ENCODE measurements around the gene KLF6.

Gene KLF6

GRCh38 chr10:3812141-3812540 lies 27.1 kb upstream of the KLF6 start:
- Histone ChIP-seq H3K9me3 (ENCODE audit: insufficient read depth, low read length) (no peaks in the 10 kb centered on the region), H3K4me3 (ENCODE audit: insufficient read depth, low read length, poor library complexity, severe bottlenecking) (no peak overlapping the region), H3K27me3 (ENCODE audit: low read length) (no peaks in the 10 kb centered on the region), H3K9me2 (replicated peaks; ENCODE audit: insufficient read depth, low read length) (no peaks in the 10 kb centered on the region), H3K4me2 (ENCODE audit: low read depth, low read length, poor library complexity, severe bottlenecking) (no peak overlapping the region), H3F3A (ENCODE audit: insufficient read depth) (no peaks in the 10 kb centered on the region), H4K20me1 (ENCODE audit: low read depth, low read length) (no peaks in the 10 kb centered on the region), H3K36me3 (ENCODE audit: low read length) (no peaks in the 10 kb centered on the region), H3K79me2 (ENCODE audit: insufficient read depth, low read length) (no peaks in the 10 kb centered on the region), H2AFZ (ENCODE audit: low read depth, low read length, severe bottlenecking) (no peak overlapping the region), H3K27ac (ENCODE audit: low read depth, low read length) (no peak overlapping the region), H3K9ac (ENCODE audit: low read length) (no peak overlapping the region)
- no peak for TF ChIP-seq EZH2phosphoT487 (conservative IDR thresholded peaks at IDR 0.05; ENCODE audit: low read length)
- TF ChIP-seq, protein P1, sequence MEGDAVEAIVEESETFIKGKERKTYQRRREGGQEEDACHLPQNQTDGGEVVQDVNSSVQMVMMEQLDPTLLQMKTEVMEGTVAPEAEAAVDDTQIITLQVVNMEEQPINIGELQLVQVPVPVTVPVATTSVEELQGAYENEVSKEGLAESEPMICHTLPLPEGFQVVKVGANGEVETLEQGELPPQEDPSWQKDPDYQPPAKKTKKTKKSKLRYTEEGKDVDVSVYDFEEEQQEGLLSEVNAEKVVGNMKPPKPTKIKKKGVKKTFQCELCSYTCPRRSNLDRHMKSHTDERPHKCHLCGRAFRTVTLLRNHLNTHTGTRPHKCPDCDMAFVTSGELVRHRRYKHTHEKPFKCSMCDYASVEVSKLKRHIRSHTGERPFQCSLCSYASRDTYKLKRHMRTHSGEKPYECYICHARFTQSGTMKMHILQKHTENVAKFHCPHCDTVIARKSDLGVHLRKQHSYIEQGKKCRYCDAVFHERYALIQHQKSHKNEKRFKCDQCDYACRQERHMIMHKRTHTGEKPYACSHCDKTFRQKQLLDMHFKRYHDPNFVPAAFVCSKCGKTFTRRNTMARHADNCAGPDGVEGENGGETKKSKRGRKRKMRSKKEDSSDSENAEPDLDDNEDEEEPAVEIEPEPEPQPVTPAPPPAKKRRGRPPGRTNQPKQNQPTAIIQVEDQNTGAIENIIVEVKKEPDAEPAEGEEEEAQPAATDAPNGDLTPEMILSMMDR (IDR thresholded peaks at IDR 0.05; ENCODE audit: insufficient read depth, low read length, poor library complexity, severe bottlenecking): no peak

DNA sequence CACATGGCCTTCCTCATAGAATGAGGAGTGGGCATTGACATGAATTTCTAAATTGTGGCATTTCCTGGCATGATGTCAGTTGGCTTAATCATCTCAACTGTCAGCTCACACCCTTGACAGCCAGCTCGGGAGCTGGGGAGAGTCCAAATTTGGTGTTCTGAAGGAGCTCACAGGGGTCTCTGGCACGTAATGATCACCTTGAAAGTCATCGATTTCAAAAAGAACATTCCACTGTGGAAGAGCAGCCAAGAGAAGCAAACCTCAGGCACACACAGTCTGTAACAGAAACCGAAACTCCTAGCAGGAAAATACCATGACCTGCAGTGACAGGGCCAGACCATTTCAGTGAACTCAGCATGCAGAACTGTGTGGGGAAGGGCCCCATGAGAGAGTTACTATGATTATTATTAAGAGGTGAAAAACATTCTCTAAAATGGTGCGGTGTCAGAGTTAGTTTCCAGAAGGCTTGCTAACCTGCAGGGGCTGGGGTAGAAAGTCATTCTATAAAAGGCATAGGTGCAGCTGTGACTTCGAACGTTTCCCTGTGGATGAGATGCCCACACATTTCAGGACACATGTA lies 26.4 kb upstream of the KLF6 start:
- TF ChIP-seq, protein P1 (IDR thresholded peaks at IDR 0.05; ENCODE audit: insufficient read depth, low read length, poor library complexity, severe bottlenecking): no peak
- no peak for TF ChIP-seq EZH2phosphoT487 (conservative IDR thresholded peaks at IDR 0.05; ENCODE audit: low read length)
- H4K20me1 ChIP-seq (ENCODE audit: low read depth, low read length): no peaks in the 10 kb centered on the region
- H3K9ac ChIP-seq (ENCODE audit: low read length): no peak overlapping the region
- H3K4me2 ChIP-seq (ENCODE audit: low read depth, low read length, poor library complexity, severe bottlenecking): peak overlapping the region; percentile 16
- H3K27me3 ChIP-seq (ENCODE audit: low read length): no peaks in the 10 kb centered on the region
- no peak overlapping the region for H2AFZ ChIP-seq (ENCODE audit: low read depth, low read length, severe bottlenecking)
- no peaks in the 10 kb centered on the region for H3K9me3 ChIP-seq (ENCODE audit: insufficient read depth, low read length)
- no peak overlapping the region for H3K4me3 ChIP-seq (ENCODE audit: insufficient read depth, low read length, poor library complexity, severe bottlenecking)
- H3K9me2 ChIP-seq (replicated peaks; ENCODE audit: insufficient read depth, low read length): no peaks in the 10 kb centered on the region
- no peaks in the 10 kb centered on the region for H3K79me2 ChIP-seq (ENCODE audit: insufficient read depth, low read length)
- H3F3A ChIP-seq (ENCODE audit: insufficient read depth): no peaks in the 10 kb centered on the region
- no peak overlapping the region for H3K27ac ChIP-seq (ENCODE audit: low read depth, low read length)
- no peaks in the 10 kb centered on the region for H3K36me3 ChIP-seq (ENCODE audit: low read length)

- H3K9me3 ChIP-seq (ENCODE audit: insufficient read depth, low read length): no peaks in the 10 kb centered on the region
- no peaks in the 10 kb centered on the region for H4K20me1 ChIP-seq (ENCODE audit: low read depth, low read length)
- H3K27me3 ChIP-seq (ENCODE audit: low read length): no peaks in the 10 kb centered on the region
- no peaks in the 10 kb centered on the region for H3K79me2 ChIP-seq (ENCODE audit: insufficient read depth, low read length)
- no peak overlapping the region for H3K4me3 ChIP-seq (ENCODE audit: insufficient read depth, low read length, poor library complexity, severe bottlenecking)
- no peak overlapping the region for H3K4me2 ChIP-seq (ENCODE audit: low read depth, low read length, poor library complexity, severe bottlenecking)
- no peaks in the 10 kb centered on the region for H3F3A ChIP-seq (ENCODE audit: insufficient read depth)
- no peaks in the 10 kb centered on the region for H3K9me2 ChIP-seq (replicated peaks; ENCODE audit: insufficient read depth, low read length)
- no peak overlapping the region for H2AFZ ChIP-seq (ENCODE audit: low read depth, low read length, severe bottlenecking)
- TF ChIP-seq, protein P1 (IDR thresholded peaks at IDR 0.05; ENCODE audit: insufficient read depth, low read length, poor library complexity, severe bottlenecking): no peak
- TF ChIP-seq EZH2phosphoT487 (conservative IDR thresholded peaks at IDR 0.05; ENCODE audit: low read length): no peak
- H3K27ac ChIP-seq (ENCODE audit: low read depth, low read length): no peak overlapping the region
- H3K9ac ChIP-seq (ENCODE audit: low read length): no peak overlapping the region
- H3K36me3 ChIP-seq (ENCODE audit: low read length): no peaks in the 10 kb centered on the region
These were observed 23.7 kb upstream of the KLF6 start for GRCh38 chr10:3808689-3809199.
